ENCODE data around the gene KIF21B. TPM values are rescaled to one million over a fixed set of nuclear protein-coding genes. Genes with fewer than 3 reads are reported as not detected.
"Not testable (repeated sequence)": the region's sequence is repeated elsewhere in the genome, so short reads cannot be mapped to it uniquely, and the experiment has no call there.

Gene KIF21B
- total RNA-seq, 1 donor from 2014 or later = 127 TPM

GRCh38 chr1:200973937-200974657 is 49.4 kb downstream of the KIF21B start:
- no peak for FAIRE-seq
- DNase-seq (ENCODE audit: low spot score in 2 of 2) = no peak

GRCh38 chr1:200972985-200973742 is 50.4 kb downstream of the KIF21B start:
- FAIRE-seq (no peak), DNase-seq (ENCODE audit: low spot score in 2 of 2) (no peak)

GRCh38 chr1:200971955-200972711 is 51.4 kb downstream of the KIF21B start:
- FAIRE-seq (no peak), DNase-seq (ENCODE audit: low spot score in 2 of 2) (peak; percentile 67 to 84)

- DNase-seq (ENCODE audit: low spot score in 2 of 2) (no peak), FAIRE-seq (no peak)
Measured at GRCh38 chr1:200971428-200971903, 52.0 kb downstream of the KIF21B start.

- FAIRE-seq (no peak), DNase-seq (ENCODE audit: low spot score in 2 of 2) (no peak)
Measured at GRCh38 chr1:200970771-200971427, 52.6 kb downstream of the KIF21B start.

- DNase-seq (ENCODE audit: low spot score in 2 of 2) (no peak), FAIRE-seq (no peak)
Measured at GRCh38 chr1:200969726-200970561, 53.6 kb downstream of the KIF21B start.

GRCh38 chr1:200968469-200969410 is 54.8 kb downstream of the KIF21B start:
- FAIRE-seq (no peak), DNase-seq (ENCODE audit: low spot score in 2 of 2) (no peak)

- no peak for FAIRE-seq
Measured at GRCh38 chr1:200967693-200968468, 55.6 kb downstream of the KIF21B start.

GRCh38 chr1:200966934-200967333 is 56.6 kb downstream of the KIF21B start:
- no peak for DNase-seq (ENCODE audit: low spot score in 2 of 2)
- FAIRE-seq = no peak

More at GRCh38 chr1:200967693-200968468, 55.6 kb downstream of the KIF21B start:
- DNase-seq (ENCODE audit: low spot score in 2 of 2) = no peak

GRCh38 chr1:200965111-200965805 is 58.3 kb downstream of the KIF21B start:
- FAIRE-seq = no peak
- DNase-seq (ENCODE audit: low spot score in 2 of 2) = no peak

GRCh38 chr1:200963888-200964287 is 59.6 kb downstream of the KIF21B start:
- FAIRE-seq; DNase-seq (ENCODE audit: low spot score in 2 of 2): not testable (repeated sequence)

GRCh38 chr1:200963076-200963475 is 60.4 kb downstream of the KIF21B start:
- DNase-seq (ENCODE audit: low spot score in 2 of 2) (no peak), FAIRE-seq (no peak)

GRCh38 chr1:200962631-200963030 is 60.9 kb downstream of the KIF21B start:
- no peak for FAIRE-seq
- no peak for DNase-seq (ENCODE audit: low spot score in 2 of 2)

- DNase-seq (ENCODE audit: low spot score in 2 of 2); FAIRE-seq: not testable (repeated sequence)
Measured at GRCh38 chr1:200962151-200962550, 61.4 kb downstream of the KIF21B start.

GRCh38 chr1:200960948-200961340 is 62.6 kb downstream of the KIF21B start:
- DNase-seq (ENCODE audit: low spot score in 2 of 2) = no peak
- FAIRE-seq = no peak

- FAIRE-seq (no peak), DNase-seq (ENCODE audit: low spot score in 2 of 2) (no peak)
Measured at GRCh38 chr1:200960236-200960947, 63.1 kb downstream of the KIF21B start.
